Measurements from ENCODE around the gene SNAI3.

SNAI3 gene

GRCh38 chr16:88690341-88691128 lies 4.2 kb upstream of the SNAI3 start:
- no peaks in the 10 kb centered on the region for H3K36me3 ChIP-seq (ENCODE audit: control insufficient read depth, low read length)
- H3K4me2 ChIP-seq (ENCODE audit: low read length) = no peak overlapping the region
- peaks cover 8% of the 10 kb centered on the region for H3K27me3 ChIP-seq (ENCODE audit: control insufficient read depth, low read length)
- no peaks in the 10 kb centered on the region for H3F3A ChIP-seq (ENCODE audit: control insufficient read depth, insufficient read depth)
- H3K9me2 ChIP-seq (replicated peaks; ENCODE audit: control insufficient read depth, low read length) = no peaks in the 10 kb centered on the region
- no peak overlapping the region for H3K4me3 ChIP-seq (ENCODE audit: low read length)
- no peaks in the 10 kb centered on the region for H3K9me3 ChIP-seq (ENCODE audit: control insufficient read depth, insufficient read depth, low read length)
- TF ChIP-seq EZH2phosphoT487 (IDR thresholded peaks at IDR 0.05; ENCODE audit: borderline replicate concordance, low read length) (no peak), CTCF (IDR thresholded peaks at IDR 0.05; ENCODE audit: low read depth, low read length, poor library complexity, severe bottlenecking) (no peak)
- no peaks in the 10 kb centered on the region for H3K79me2 ChIP-seq (ENCODE audit: control insufficient read depth, low read length)
- H3K27ac ChIP-seq (ENCODE audit: low read depth, low read length) = no peak overlapping the region
- no peaks in the 10 kb centered on the region for H4K20me1 ChIP-seq (ENCODE audit: control insufficient read depth, insufficient read depth, low read depth, low read length)
- H3K4me1 ChIP-seq (ENCODE audit: control insufficient read depth, low read length) = peaks cover 21% of the 10 kb centered on the region

DNA sequence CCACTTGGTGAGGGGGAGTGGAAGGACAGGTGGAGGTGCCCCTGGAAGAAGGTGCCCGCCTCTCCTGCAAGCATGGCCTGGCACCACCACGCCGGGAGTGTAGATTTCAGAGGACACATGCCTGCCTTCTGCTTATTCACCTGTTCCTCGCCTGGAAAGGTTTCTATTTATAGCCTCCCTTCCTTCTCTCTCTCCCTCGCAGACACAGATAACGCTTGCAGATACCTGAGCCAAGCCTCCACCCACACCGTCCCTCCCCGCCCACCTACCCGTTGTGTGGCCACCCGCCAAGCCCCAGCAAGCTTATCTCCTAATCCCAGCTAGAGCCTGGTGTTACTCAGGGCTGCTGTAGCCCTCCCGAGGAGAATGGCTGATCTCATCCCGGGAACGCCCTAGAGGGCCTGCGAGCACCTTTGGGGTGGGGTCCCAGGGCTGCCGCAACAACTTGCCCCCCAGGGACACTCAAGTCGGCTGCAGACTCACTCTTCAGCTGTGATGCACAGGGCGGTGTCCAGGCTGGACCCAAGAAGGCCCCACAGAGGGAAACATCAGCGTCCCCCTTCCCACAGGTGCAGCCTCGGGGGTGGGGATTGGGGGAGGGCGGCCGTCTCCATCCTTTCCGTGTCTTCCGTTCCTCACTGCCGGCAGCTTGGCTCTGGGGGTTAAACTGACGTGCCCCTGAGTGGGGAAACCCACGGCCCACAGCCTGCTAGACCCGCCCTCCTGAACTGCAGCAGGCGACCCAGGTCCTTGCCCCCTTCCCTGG lies 1.9 kb upstream of the SNAI3 start:
- no peak overlapping the region for H3K27ac ChIP-seq (ENCODE audit: low read depth, low read length)
- no peaks in the 10 kb centered on the region for H3K9me3 ChIP-seq (ENCODE audit: control insufficient read depth, insufficient read depth, low read length)
- H3K9me2 ChIP-seq (replicated peaks; ENCODE audit: control insufficient read depth, low read length) = no peaks in the 10 kb centered on the region
- no peak overlapping the region for H3K4me3 ChIP-seq (ENCODE audit: low read length)
- 0 out of 2 replicates have a peak, but pooled peaks cover 2% of the 10 kb centered on the region for H3F3A ChIP-seq (ENCODE audit: control insufficient read depth, insufficient read depth)
- no peaks in the 10 kb centered on the region for H3K79me2 ChIP-seq (ENCODE audit: control insufficient read depth, low read length)
- TF ChIP-seq EZH2phosphoT487 (IDR thresholded peaks at IDR 0.05; ENCODE audit: borderline replicate concordance, low read length) (no peak), CTCF (IDR thresholded peaks at IDR 0.05; ENCODE audit: low read depth, low read length, poor library complexity, severe bottlenecking) (no peak)
- peaks cover 8% of the 10 kb centered on the region for H3K27me3 ChIP-seq (ENCODE audit: control insufficient read depth, low read length)
- no peak overlapping the region for H3K4me2 ChIP-seq (ENCODE audit: low read length)
- no peaks in the 10 kb centered on the region for H4K20me1 ChIP-seq (ENCODE audit: control insufficient read depth, insufficient read depth, low read depth, low read length)
- H3K4me1 ChIP-seq (ENCODE audit: control insufficient read depth, low read length) = peaks cover 40% of the 10 kb centered on the region
- no peaks in the 10 kb centered on the region for H3K36me3 ChIP-seq (ENCODE audit: control insufficient read depth, low read length)

- TF ChIP-seq CTCF (IDR thresholded peaks at IDR 0.05; ENCODE audit: low read depth, low read length, poor library complexity, severe bottlenecking) (no peak), EZH2phosphoT487 (IDR thresholded peaks at IDR 0.05; ENCODE audit: borderline replicate concordance, low read length) (no peak)
- H3K79me2 ChIP-seq (ENCODE audit: control insufficient read depth, low read length) = no peaks in the 10 kb centered on the region
- peaks cover 8% of the 10 kb centered on the region for H3K27me3 ChIP-seq (ENCODE audit: control insufficient read depth, low read length)
- no peak overlapping the region for H3K4me3 ChIP-seq (ENCODE audit: low read length)
- no peak overlapping the region for H3K4me2 ChIP-seq (ENCODE audit: low read length)
- no peaks in the 10 kb centered on the region for H3K9me3 ChIP-seq (ENCODE audit: control insufficient read depth, insufficient read depth, low read length)
- no peaks in the 10 kb centered on the region for H3K36me3 ChIP-seq (ENCODE audit: control insufficient read depth, low read length)
- H3K9me2 ChIP-seq (replicated peaks; ENCODE audit: control insufficient read depth, low read length) = no peaks in the 10 kb centered on the region
- no peak overlapping the region for H3K27ac ChIP-seq (ENCODE audit: low read depth, low read length)
- H3K4me1 ChIP-seq (ENCODE audit: control insufficient read depth, low read length) = peaks cover 43% of the 10 kb centered on the region
- H3F3A ChIP-seq (ENCODE audit: control insufficient read depth, insufficient read depth) = 0 out of 2 replicates have a peak, but pooled peaks cover 2% of the 10 kb centered on the region
- no peaks in the 10 kb centered on the region for H4K20me1 ChIP-seq (ENCODE audit: control insufficient read depth, insufficient read depth, low read depth, low read length)
Measured at GRCh38 chr16:88687676-88688012, 1.3 kb upstream of the SNAI3 start.

All from DOHH2 (cell line).